Activated CD8-positive, alpha-beta memory T cell treated with anti-CD3 and anti-CD28 coated beads, Interleukin-2, amount 10 ng/mL, durations not matched to agents 7 days and 5 days (primary cell): Measurements from ENCODE around the gene C9orf57. TPM values are rescaled to one million over a fixed set of nuclear protein-coding genes. Genes with fewer than 3 reads are reported as not detected.

ENCODE experiments used
- ATAC-seq: fragments of 150-1000 bp; cut with Tn5 transposase; one replicate; pipeline ENCODE4 v1.10.0; 2021; ENCODE audit warnings: moderate library complexity
- CTCF ChIA-PET: fragments of 350-600 bp; sonication (Branson Sonifier 250); formaldehyde crosslinking; loops from one replicate; lab custom pipeline; 2021; ENCODE audit warnings: antibody characterized with exemption; lab: Charles Lee
- DNase-seq: peaks from one replicate; pipeline ENCODE4 v3.0.0-alpha.2; 2020
- H3K27ac Mint-ChIP-seq: one replicate; pipeline ENCODE4 v1.8.0; 2021; ENCODE audit warnings: mild to moderate bottlenecking, mixed read lengths
- H3K27me3 Mint-ChIP-seq: one replicate; pipeline ENCODE4 v1.8.0; 2021; ENCODE audit warnings: mixed read lengths
- H3K36me3 Mint-ChIP-seq: one replicate; pipeline ENCODE4 v1.8.0; 2021; ENCODE audit warnings: mild to moderate bottlenecking, mixed read lengths
- H3K4me1 Mint-ChIP-seq: one replicate; pipeline ENCODE4 v1.8.0; 2021; ENCODE audit warnings: mixed read lengths
- H3K4me3 Mint-ChIP-seq: one replicate; pipeline ENCODE4 v1.8.0; 2021; ENCODE audit warnings: mild to moderate bottlenecking, moderate library complexity, mixed read lengths
- H3K9me3 Mint-ChIP-seq: one replicate; pipeline ENCODE4 v1.8.0; 2022; ENCODE audit warnings: low read depth, mixed read lengths
- total RNA-seq, 2 experiments: library from RNA; stranded (reverse); gene quantifications; one replicate each; pipeline ENCODE4 v1.2.3, GENCODE V29; 2021

Gene C9orf57
- total RNA-seq, 2 experiments from 2014 or later = not detected

- DNase-seq (no peak), ATAC-seq (no peak)
- H3K4me1 Mint-ChIP-seq = no peaks in the 10 kb centered on the region
- H3K36me3 Mint-ChIP-seq = no peaks in the 10 kb centered on the region
- no peaks in the 10 kb centered on the region for H3K9me3 Mint-ChIP-seq
- H3K27me3 Mint-ChIP-seq = no peaks in the 10 kb centered on the region
- H3K27ac Mint-ChIP-seq = no peak overlapping the region
- CTCF ChIA-PET = interaction anchor here (1.1 kb wide), 1 partner anchor 20 kb away, joined by 4 read pairs; no protein-coding TSS in a partner anchor
- H3K4me3 Mint-ChIP-seq = no peak overlapping the region
Observed at GRCh38 chr9:72006501-72006900, 53.9 kb downstream of the C9orf57 start.

GRCh38 chr9:72005451-72005850 lies 55.0 kb downstream of the C9orf57 start:
- Mint-ChIP-seq H3K36me3 (no peaks in the 10 kb centered on the region), H3K9me3 (no peaks in the 10 kb centered on the region), H3K4me1 (no peaks in the 10 kb centered on the region), H3K4me3 (no peak overlapping the region), H3K27ac (no peak overlapping the region), H3K27me3 (no peaks in the 10 kb centered on the region)
- ATAC-seq = no peak
- CTCF ChIA-PET = interaction anchor here (1.1 kb wide), 1 partner anchor 34 kb away, joined by 3 read pairs; no protein-coding TSS in a partner anchor
- DNase-seq = no peak

Other genes with a start within 250 kb of the C9orf57 start
- gene ABHD17B, start 149.4 kb downstream of the C9orf57 start, total RNA-seq = 10 to 100 TPM; 27.0 to 35.7 TPM
- gene C9orf85, start 149.0 kb downstream of the C9orf57 start, total RNA-seq = 10 to 100 TPM in 1 of 2 experiments, 1 to 10 TPM in 1; 9.8 to 13.0 TPM
- gene GDA, start 88.8 kb upstream of the C9orf57 start, total RNA-seq = not detected